Loucy (cell line): Measurements from ENCODE around the gene EREG.
A peak's percentile ranks its signal among the peaks of the same experiment; 100 is the strongest.

Source experiments
- H2AFZ ChIP-seq: fragments of 200-600 bp; sonication (generic); 2 replicates; pipeline ENCODE4 v1.6.0; 2016; ENCODE audit warnings: antibody characterized with exemption, mild to moderate bottlenecking, low read length, moderate library complexity
- H3F3A ChIP-seq: fragments of 200-600 bp; 2 replicates; pipeline ENCODE4 v1.6.0; 2016; ENCODE audit warnings: antibody characterized with exemption, low read depth, mild to moderate bottlenecking
- H3K27me3 ChIP-seq: fragments of 200-600 bp; sonication (generic); 2 replicates; pipeline ENCODE4 v1.6.1; 2014; ENCODE audit warnings: low read length, mild to moderate bottlenecking; ENCODE audit not compliant: insufficient read depth, poor library complexity, severe bottlenecking
- H3K36me3 ChIP-seq: fragments of 200-600 bp; sonication (generic); 2 replicates; pipeline ENCODE4 v1.6.1; 2016; ENCODE audit warnings: low read length; ENCODE audit not compliant: insufficient read depth
- H3K4me1 ChIP-seq: fragments of 200-600 bp; sonication (generic); 2 replicates; pipeline ENCODE4 v1.5.1; 2014; ENCODE audit warnings: low read length, mild to moderate bottlenecking; ENCODE audit not compliant: insufficient read depth, poor library complexity, severe bottlenecking
- H3K4me2 ChIP-seq: fragments of 200-600 bp; sonication (generic); 2 replicates; pipeline ENCODE4 v1.6.0; 2014; ENCODE audit warnings: antibody characterized with exemption, low read length, low read depth, mild to moderate bottlenecking; ENCODE audit not compliant: poor library complexity, severe bottlenecking
- H3K4me3 ChIP-seq: fragments of 200-600 bp; sonication (generic); 2 replicates; pipeline ENCODE4 v1.5.1; 2014; ENCODE audit warnings: low read length, mild to moderate bottlenecking, mixed read lengths; ENCODE audit not compliant: poor library complexity, severe bottlenecking
- H3K79me2 ChIP-seq: fragments of 200-600 bp; sonication (generic); 2 replicates; pipeline ENCODE4 v1.6.1; 2014; ENCODE audit warnings: low read length; ENCODE audit not compliant: insufficient read depth
- H3K9ac ChIP-seq: fragments of 200-600 bp; sonication (generic); 2 replicates; pipeline ENCODE4 v1.6.0; 2014; ENCODE audit warnings: mild to moderate bottlenecking, low read depth, low read length, moderate library complexity; ENCODE audit not compliant: poor library complexity, severe bottlenecking
- H3K9me2 ChIP-seq: fragments of 200-600 bp; sonication (generic); replicated peaks from 2 replicates; pipeline ENCODE4 v1.6.1; 2016; ENCODE audit warnings: low read depth, low read length, mixed read lengths
- H3K9me3 ChIP-seq: fragments of 200-600 bp; sonication (generic); 2 replicates; pipeline ENCODE4 v1.6.1; 2014; ENCODE audit warnings: mild to moderate bottlenecking, antibody characterized with exemption, low read length, low read depth; ENCODE audit not compliant: insufficient read depth
- H4K20me1 ChIP-seq: fragments of 200-600 bp; sonication (generic); 2 replicates; pipeline ENCODE4 v1.6.0; 2014; ENCODE audit warnings: antibody characterized with exemption, low read length, mild to moderate bottlenecking; ENCODE audit not compliant: insufficient read depth, poor library complexity, severe bottlenecking
- CTCF ChIP-seq: fragments of 200-600 bp; sonication (generic); conservative IDR thresholded peaks from 2 replicates; pipeline ENCODE4 v1.5.1; 2014; ENCODE audit warnings: mild to moderate bottlenecking, antibody characterized with exemption, low read length
- EZH2phosphoT487 ChIP-seq: fragments of 200-600 bp; IDR thresholded peaks from 2 replicates; pipeline ENCODE4 v1.6.1; 2018; ENCODE audit warnings: antibody characterized with exemption, mild to moderate bottlenecking, moderate library complexity, borderline replicate concordance

The EREG gene

GRCh38 chr4:74320559-74321118, 44.3 kb upstream of the EREG start:
- H3K36me3 ChIP-seq, result no peaks in the 10 kb centered on the region
- no peaks in the 10 kb centered on the region for H4K20me1 ChIP-seq
- peak overlapping the region; percentile 19 for H3K4me2 ChIP-seq
- no peaks in the 10 kb centered on the region for H3K27me3 ChIP-seq
- no peaks in the 10 kb centered on the region for H3K9me2 ChIP-seq
- H3K4me3 ChIP-seq, result no peak overlapping the region
- no peaks in the 10 kb centered on the region for H3K9me3 ChIP-seq
- H3K9ac ChIP-seq, result no peak overlapping the region
- TF ChIP-seq CTCF (peak; percentile 76), EZH2phosphoT487 (no peak)
- no peaks in the 10 kb centered on the region for H3F3A ChIP-seq
- H3K79me2 ChIP-seq, result no peaks in the 10 kb centered on the region
- H3K4me1 ChIP-seq, result peaks cover 3% of the 10 kb centered on the region
- H2AFZ ChIP-seq, result no peak overlapping the region; the same call in 1 of the 2 replicates

GRCh38 chr4:74322301-74322700, 42.6 kb upstream of the EREG start:
- H2AFZ ChIP-seq, result no peak overlapping the region
- TF ChIP-seq EZH2phosphoT487 (no peak), CTCF (no peak)
- no peak overlapping the region for H3K4me2 ChIP-seq
- no peaks in the 10 kb centered on the region for H3K36me3 ChIP-seq
- H3K27me3 ChIP-seq, result no peaks in the 10 kb centered on the region
- no peak overlapping the region for H3K4me3 ChIP-seq
- no peaks in the 10 kb centered on the region for H3K9me2 ChIP-seq
- H3K9ac ChIP-seq, result no peak overlapping the region
- peaks cover 3% of the 10 kb centered on the region for H3K4me1 ChIP-seq
- H4K20me1 ChIP-seq, result no peaks in the 10 kb centered on the region
- no peaks in the 10 kb centered on the region for H3K79me2 ChIP-seq
- no peaks in the 10 kb centered on the region for H3K9me3 ChIP-seq
- no peaks in the 10 kb centered on the region for H3F3A ChIP-seq

GRCh38 chr4:74323663-74324062, 41.3 kb upstream of the EREG start:
- H3K4me3 ChIP-seq, result no peak overlapping the region
- peaks cover 3% of the 10 kb centered on the region for H3K4me1 ChIP-seq
- H3K36me3 ChIP-seq, result no peaks in the 10 kb centered on the region
- no peak overlapping the region for H2AFZ ChIP-seq
- TF ChIP-seq EZH2phosphoT487, result no peak
- TF ChIP-seq CTCF, result no peak
- H3K27me3 ChIP-seq, result no peaks in the 10 kb centered on the region
- no peaks in the 10 kb centered on the region for H3K9me3 ChIP-seq
- no peaks in the 10 kb centered on the region for H3K79me2 ChIP-seq
- no peaks in the 10 kb centered on the region for H3F3A ChIP-seq
- H3K4me2 ChIP-seq, result no peak overlapping the region
- no peaks in the 10 kb centered on the region for H3K9me2 ChIP-seq
- H3K9ac ChIP-seq, result no peak overlapping the region
- no peaks in the 10 kb centered on the region for H4K20me1 ChIP-seq
